Heart left ventricle (tissue), 16 donors: ENCODE data around the gene STPG4. TPM values are rescaled to one million over a fixed set of nuclear protein-coding genes. Genes with fewer than 3 reads are reported as not detected.

Experiments used
- ATAC-seq, 4 donors: fragments of 200-7000 bp; cut with Tn5 transposase; one replicate each; pipeline ENCODE4 v1.9.1; 2020 to 2022; ENCODE audit warnings: moderate library complexity in 4 of 4, mild to moderate bottlenecking in 3 of 4, moderate number of reproducible peaks in 1 of 4
- DNase-seq, 5 donors: peaks; one replicate each; pipeline ENCODE4 v3.0.0-alpha.2; 2020
- H3K27ac ChIP-seq, 12 donors: fragments of 200-600 bp; sonication (generic) in 4 of 12; one replicate each; pipeline versions ENCODE4 v1.5.0 to v1.8.0; 2016 to 2022; ENCODE audit warnings: mild to moderate bottlenecking in 2 of 12
- H3K27me3 ChIP-seq, 9 donors: fragments of 200-600 bp; sonication (generic) in 2 of 9; one replicate each; pipeline versions ENCODE4 v1.5.1 to v1.8.0; 2016 to 2022; ENCODE audit warnings: mild to moderate bottlenecking in 3 of 9
- H3K36me3 ChIP-seq, 9 donors: fragments of 200-600 bp; sonication (generic) in 2 of 9; one replicate each; pipeline versions ENCODE4 v1.5.0 to v1.8.0; 2018 to 2022; ENCODE audit warnings: mild to moderate bottlenecking in 2 of 9
- H3K4me1 ChIP-seq, 12 donors: fragments of 200-600 bp; sonication (generic) in 4 of 12; one replicate each; pipeline versions ENCODE4 v1.5.0 to v1.8.0; 2016 to 2022; ENCODE audit warnings: mild to moderate bottlenecking in 3 of 12
- H3K4me3 ChIP-seq, 12 donors: fragments of 200-600 bp; sonication (generic) in 4 of 12; one replicate each; pipeline versions ENCODE4 v1.5.0 to v1.8.0; 2017 to 2022; ENCODE audit warnings: mild to moderate bottlenecking in 9 of 12, moderate library complexity in 4 of 12
- H3K9me3 ChIP-seq, 12 donors: fragments of 200-600 bp; sonication (generic) in 4 of 12; one replicate each; pipeline versions ENCODE4 v1.5.0 to v1.8.0; 2016 to 2022; ENCODE audit warnings: mild to moderate bottlenecking in 1 of 12
- POLR2A ChIP-seq, 2 donors: fragments of 450-650 bp; IDR thresholded peaks; one replicate each; pipeline ENCODE4 v1.6.1; 2017; ENCODE audit warnings: antibody characterized with exemption in 2 of 2, mild to moderate bottlenecking in 2 of 2, moderate library complexity in 2 of 2
- WGBS, 4 donors: extraction: QIAGEN DNeasy Blood & Tissue Kit in 2 of 4; methylation state at CpG; one replicate each; pipeline versions ENCODE4 v1.1.5 to v1.1.7; 2013 to 2018; 5-methylcytosine and 5-hydroxymethylcytosine counted together
- intact Hi-C, 10 donors: fragments of 100-400 bp; cut with DNase I; formaldehyde crosslinking; loops; one replicate each; pipeline versions ENCODE4 v1.11.1 to v1.14.2; 2022
- polyA plus RNA-seq, 2 donors: library from polyadenylated mRNA; stranded (reverse); fragments of 200-250 nt; gene quantifications; one replicate each; pipeline ENCODE4 v1.2.3, GENCODE V29; 2013
- total RNA-seq, 9 donors: library from RNA; depleted of rRNA in 2 of 9; stranded (reverse); fragments of >200 nt in 2 of 9; fragmentation: NEBNext Ultra II Directional in 3 of 9; extraction: Animal tissue kit (Norgen Biotek cat#: 25700) in 3 of 9; gene quantifications; one replicate each; pipeline versions ENCODE4 v1.1.0 to v1.2.4, GENCODE V29; 2016 to 2023
- TF ChIP-seq, protein P1 (sequence below), 12 donors: fragments of 200-600 bp; sonication (generic) in 4 of 12; IDR thresholded peaks; one replicate each; pipeline versions ENCODE4 v1.5.0 to v1.8.0; 2018 to 2022; ENCODE audit warnings: antibody characterized with exemption in 12 of 12, mild to moderate bottlenecking in 5 of 12
- donor health status: ischemic (EF 13 %, LVEDD 7.1; RV severe dilation, severe dysfunction).
- donor health status: healthy with polysubstance abuse.
- donor health status: DM: no; HTN: yes; CAD: no.
- donor health status: DM: no; HTN: no; CAD: no.
- donor health status: ischemic (EF 25% LVEDD 6.9; RV normal size, moderate dysfunction).
- donor health status: ischemic (EF 25% LVEDD 5.7; RV mildly dilated, moderate dysfunction).
- donor health status: healthy.
- donor health status: DM: yes; HTN: yes; CAD: no.
- donor health status: ischemic (EF 35%, LVEDD 5.7; RV mildly dilated, moderate dysfunction).
- donor health status: nonischemic (EF 11% LVEDD 7.7; RV severe dilation, severe dysfunction).
- donor health status: DM: yes; HTN: yes; CAD: no.
- donor health status: PGD.
- donor health status: ischemic (EF 29% LVEDD 5.4; RV normal size, mild dysfunction).
- donor health status: nonischemic (EF 23%, LVEDD 6.1; RV moderate dilation, normal function).

The STPG4 gene
- total and polyA plus RNA-seq, 11 donors = 0.52 TPM; not detected in 10

DNA sequence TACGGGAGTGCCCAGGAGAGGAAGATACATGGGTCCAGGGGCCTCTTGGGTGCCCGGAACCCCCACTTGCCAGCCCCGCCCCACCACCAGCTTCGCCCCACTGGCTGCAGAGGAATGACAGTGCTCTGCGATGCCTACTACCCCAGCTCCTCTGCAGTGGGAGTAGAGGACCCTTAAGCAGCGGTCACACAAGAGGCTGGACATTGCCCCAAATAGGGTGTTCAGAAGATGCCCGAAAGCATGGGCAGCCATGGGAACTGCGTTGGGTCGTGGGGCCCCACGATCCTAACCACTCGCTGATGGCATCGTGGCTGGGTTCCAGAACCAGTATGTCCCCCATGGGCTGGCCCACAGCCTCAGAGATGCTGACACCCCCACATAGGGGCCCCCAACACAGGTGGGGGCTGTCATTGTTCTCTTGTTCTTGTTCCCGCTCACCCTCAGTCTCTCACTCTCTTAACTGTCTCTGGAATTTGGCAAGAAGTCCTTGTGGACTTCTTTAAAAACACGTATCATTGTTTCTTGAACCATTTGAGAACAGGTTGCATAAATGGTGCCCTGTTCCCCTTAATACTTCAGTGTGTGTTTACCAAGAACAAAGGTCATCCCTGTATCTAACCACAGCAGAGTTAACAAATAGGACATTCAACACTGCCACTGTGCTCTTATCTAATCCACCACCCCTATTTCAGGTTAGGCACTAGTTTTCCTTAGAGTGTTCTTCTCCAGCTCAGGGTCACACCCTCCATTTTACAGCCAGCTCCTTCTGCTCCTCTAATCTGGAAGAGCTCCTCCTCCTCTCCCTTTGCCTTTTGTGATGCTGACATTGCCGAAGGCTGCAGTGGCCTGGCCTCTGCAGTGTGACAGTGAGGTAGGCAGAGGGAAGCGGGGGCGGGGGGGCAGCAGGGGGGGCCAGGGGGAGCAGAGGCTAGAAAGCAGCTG lies 76.3 kb downstream of the STPG4 start:
- ATAC-seq (no peak), DNase-seq (peak in 1 of 5 donors; percentile 16)
- 79 to 91% (median 87%) methylated on average over 7 to 17 of the region's 17 CpGs for WGBS, 4 donors

DNA sequence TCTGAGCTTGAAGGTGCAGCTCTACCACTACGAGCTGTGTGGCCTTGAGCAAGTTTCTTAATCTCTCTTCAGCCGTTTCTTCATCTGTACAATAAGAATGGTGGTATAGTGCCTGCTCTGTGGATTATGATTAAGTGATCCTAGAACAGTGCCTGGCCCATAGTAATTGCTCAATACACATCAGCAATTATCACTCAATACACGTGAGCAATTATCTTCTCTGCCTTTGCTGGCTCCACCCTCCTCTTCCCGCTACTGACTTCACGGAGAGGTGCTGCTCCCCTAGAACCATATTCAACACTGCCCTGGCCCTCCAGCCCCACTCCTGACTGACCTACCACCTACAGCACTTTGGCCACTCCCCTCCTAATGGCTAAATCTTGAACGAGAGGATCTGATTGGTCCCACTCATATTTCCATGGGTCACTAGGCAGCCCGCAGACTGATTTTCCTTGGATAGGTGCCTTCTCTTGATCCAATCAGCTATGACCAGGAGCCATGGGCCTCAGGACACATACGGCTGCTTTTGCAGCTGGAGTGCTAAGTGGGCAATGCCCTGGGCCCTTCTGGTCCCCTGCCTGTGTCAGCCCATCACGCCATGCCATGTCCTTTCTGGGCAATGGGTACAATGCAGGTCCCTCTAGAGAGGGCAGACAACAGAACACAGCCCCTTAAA lies 77.5 kb downstream of the STPG4 start:
- peak in 1 of 5 donors; percentile 21 for DNase-seq
- WGBS, 4 donors = 91 to 95% (median 94%) methylated on average over 9 of the region's 9 CpGs

More for the DNA sequence above, 76.3 kb downstream of the STPG4 start:
- Histone ChIP-seq H3K27ac (peak overlapping the region in 2 of 12 donors; percentile 1 to 58), H3K4me3 (no peak overlapping the region), H3K4me1 (peaks cover 9 to 80% (median 47%) of the 10 kb centered on the region in 12 donors), H3K36me3 (no peaks in the 10 kb centered on the region), H3K9me3 (no peaks in the 10 kb centered on the region), H3K27me3 (no peaks in the 10 kb centered on the region)
- intact Hi-C loops = no loop called here
- TF ChIP-seq POLR2A (IDR thresholded peaks at IDR 0.05) = no peak
- TF ChIP-seq, protein P1, sequence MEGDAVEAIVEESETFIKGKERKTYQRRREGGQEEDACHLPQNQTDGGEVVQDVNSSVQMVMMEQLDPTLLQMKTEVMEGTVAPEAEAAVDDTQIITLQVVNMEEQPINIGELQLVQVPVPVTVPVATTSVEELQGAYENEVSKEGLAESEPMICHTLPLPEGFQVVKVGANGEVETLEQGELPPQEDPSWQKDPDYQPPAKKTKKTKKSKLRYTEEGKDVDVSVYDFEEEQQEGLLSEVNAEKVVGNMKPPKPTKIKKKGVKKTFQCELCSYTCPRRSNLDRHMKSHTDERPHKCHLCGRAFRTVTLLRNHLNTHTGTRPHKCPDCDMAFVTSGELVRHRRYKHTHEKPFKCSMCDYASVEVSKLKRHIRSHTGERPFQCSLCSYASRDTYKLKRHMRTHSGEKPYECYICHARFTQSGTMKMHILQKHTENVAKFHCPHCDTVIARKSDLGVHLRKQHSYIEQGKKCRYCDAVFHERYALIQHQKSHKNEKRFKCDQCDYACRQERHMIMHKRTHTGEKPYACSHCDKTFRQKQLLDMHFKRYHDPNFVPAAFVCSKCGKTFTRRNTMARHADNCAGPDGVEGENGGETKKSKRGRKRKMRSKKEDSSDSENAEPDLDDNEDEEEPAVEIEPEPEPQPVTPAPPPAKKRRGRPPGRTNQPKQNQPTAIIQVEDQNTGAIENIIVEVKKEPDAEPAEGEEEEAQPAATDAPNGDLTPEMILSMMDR (IDR thresholded peaks at IDR 0.05) = no peak

DNA sequence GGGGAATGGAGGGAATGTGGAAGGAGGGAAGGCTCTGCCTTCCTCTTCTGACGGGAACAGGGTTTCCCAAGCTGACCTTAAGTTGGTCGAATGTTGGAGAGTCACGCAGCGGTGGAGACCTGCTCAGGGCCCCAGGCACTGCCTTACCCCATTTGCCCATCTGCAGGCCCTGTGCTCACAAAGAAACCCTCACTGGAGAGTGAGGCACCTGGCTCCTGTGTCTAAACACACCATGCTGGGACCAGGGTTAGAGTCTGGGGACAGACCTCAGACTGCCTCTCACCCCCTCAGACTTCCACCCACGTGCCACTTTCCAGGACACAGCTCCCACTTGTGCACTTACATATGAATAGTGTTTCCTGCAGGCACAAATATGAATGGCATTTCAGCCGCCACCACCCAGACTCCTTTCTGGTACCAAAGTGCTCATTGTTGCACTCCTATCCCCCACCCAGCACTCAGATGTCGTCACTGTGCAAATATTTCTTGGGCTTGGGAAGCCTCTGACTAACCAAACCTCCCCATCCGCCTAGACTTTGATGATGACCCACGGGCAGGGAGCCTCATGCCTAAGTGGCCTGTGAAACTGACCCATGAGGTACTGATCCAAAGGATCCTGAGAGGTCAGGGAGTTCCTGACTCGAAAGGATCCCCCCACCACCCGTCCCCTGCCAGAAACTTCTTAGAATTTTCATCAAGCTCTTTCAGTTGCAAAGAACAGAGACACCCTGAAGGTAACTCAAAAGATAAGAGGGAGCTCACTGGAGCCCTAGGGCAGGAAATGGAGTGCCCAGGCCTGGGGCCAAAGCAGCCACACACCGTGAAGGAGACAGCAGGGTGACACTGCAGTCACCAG lies 78.3 kb downstream of the STPG4 start:
- Histone ChIP-seq H3K27ac (peak overlapping the region in 11 of 12 donors; percentile 12 to 98 (median 68)), H3K9me3 (no peaks in the 10 kb centered on the region), H3K4me1 (peaks cover 13 to 85% (median 56%) of the 10 kb centered on the region in 12 donors), H3K36me3 (peaks cover 0 to 3% (median 0%) of the 10 kb centered on the region in 9 donors), H3K27me3 (no peaks in the 10 kb centered on the region), H3K4me3 (no peak overlapping the region)
- 61 to 69% (median 66%) methylated on average over 12 of the region's 12 CpGs for WGBS, 4 donors
- DNase-seq (peak in 2 of 5 donors; percentile 56 to 69), ATAC-seq (peak in 3 of 4 donors; percentile 3 to 44 (median 7))
- intact Hi-C loops = no loop called here
- TF ChIP-seq, protein P1 (IDR thresholded peaks at IDR 0.05) = no peak
- no peak for TF ChIP-seq POLR2A (IDR thresholded peaks at IDR 0.05)

More for the DNA sequence above, 77.5 kb downstream of the STPG4 start:
- Histone ChIP-seq H3K9me3 (no peaks in the 10 kb centered on the region), H3K4me1 (peaks cover 12 to 80% (median 48%) of the 10 kb centered on the region in 12 donors), H3K27me3 (no peaks in the 10 kb centered on the region), H3K4me3 (no peak overlapping the region), H3K36me3 (peaks cover 0 to 3% (median 0%) of the 10 kb centered on the region in 9 donors), H3K27ac (peak overlapping the region in 11 of 12 donors; percentile 12 to 98 (median 40))
- TF ChIP-seq, protein P1 (IDR thresholded peaks at IDR 0.05) = no peak
- TF ChIP-seq POLR2A (IDR thresholded peaks at IDR 0.05) = no peak
- intact Hi-C loops = no loop called here
- no peak for ATAC-seq
